B cell (primary cell): ENCODE results near the gene CEP85L. TPM values are rescaled to one million over a fixed set of nuclear protein-coding genes. Genes with fewer than 3 reads are reported as not detected.

Experiments
- ATAC-seq: fragments of 200-7000 bp; cut with Tn5 transposase; one replicate; pipeline ENCODE4 v1.10.0; 2021; ENCODE audit warnings: low read depth, mild to moderate bottlenecking, moderate number of reproducible peaks, moderate library complexity
- CTCF ChIA-PET: fragments of 350-600 bp; sonication (Branson Sonifier 250); formaldehyde crosslinking; loops from one replicate; lab custom pipeline; 2021; ENCODE audit warnings: antibody characterized with exemption, inconsistent platforms; lab: Charles Lee
- POLR2A ChIA-PET: fragments of 350-600 bp; sonication (Branson Sonifier 250); formaldehyde crosslinking; loops from one replicate; lab custom pipeline; 2021; ENCODE audit warnings: antibody characterized with exemption; lab: Charles Lee
- DNase-seq: peaks from one replicate; pipeline ENCODE4 v3.0.0; 2013
- H2AFZ ChIP-seq: 2 replicates; pipeline ENCODE4 v1.6.1; 2012; ENCODE audit warnings: mild to moderate bottlenecking, low read depth, low read length; ENCODE audit not compliant: insufficient read depth, poor library complexity, severe bottlenecking
- H3K27ac ChIP-seq, 2 donors: 1 replicate in 1 of 2; 2 replicates in 1 of 2; pipeline ENCODE4 v1.5.1; 2012 to 2013; ENCODE audit warnings: low read length in 2 of 2, mild to moderate bottlenecking in 2 of 2, moderate library complexity in 1 of 2
- H3K27me3 ChIP-seq, 4 experiments: fragments of 200-600 bp in 1 of 4; sonication (generic) in 1 of 4; replicated peaks in 1 of 4; 1 replicate in 2 of 4; 2 replicates in 2 of 4; pipeline versions ENCODE4 v1.6.1 to v1.7.0; 2013 to 2016; ENCODE audit warnings: low read length in 3 of 4, mild to moderate bottlenecking in 2 of 4, mixed read lengths in 1 of 4, moderate library complexity in 1 of 4; ENCODE audit not compliant: insufficient read depth in 4 of 4, control insufficient read depth in 3 of 4; ENCODE audit errors: control extremely low read depth in 1 of 4
- H3K36me3 ChIP-seq, 2 experiments: replicated peaks in 1 of 2; 1 replicate in 1 of 2; 2 replicates in 1 of 2; pipeline versions ENCODE4 v1.6.1 to v1.7.1; 2013; ENCODE audit warnings: low read length in 1 of 2; ENCODE audit not compliant: insufficient read depth in 2 of 2, control insufficient read depth in 1 of 2; ENCODE audit errors: control extremely low read depth in 1 of 2, extremely low read depth in 1 of 2
- H3K4me1 ChIP-seq, 2 donors: fragments of 200-600 bp in 1 of 2; sonication (generic) in 1 of 2; 1 replicate in 1 of 2; 2 replicates in 1 of 2; pipeline versions ENCODE4 v1.5.1 to v1.6.1; 2013 to 2017; ENCODE audit warnings: low read length in 2 of 2; ENCODE audit not compliant: control insufficient read depth in 2 of 2, insufficient read depth in 2 of 2
- H3K4me2 ChIP-seq: replicated peaks from 2 replicates; pipeline ENCODE3; 2012; ENCODE audit warnings: mild to moderate bottlenecking, low read depth, low read length; ENCODE audit not compliant: poor library complexity, severe bottlenecking
- H3K4me3 ChIP-seq, 5 experiments: fragments of 200-600 bp in 1 of 5; sonication (generic) in 1 of 5; 1 replicate in 3 of 5; 2 replicates in 2 of 5; pipeline versions ENCODE4 v1.5.1 to v1.7.0; 2011 to 2016; ENCODE audit warnings: low read length in 4 of 5, mild to moderate bottlenecking in 4 of 5, low read depth in 2 of 5, control low read depth in 1 of 5, moderate library complexity in 1 of 5; ENCODE audit not compliant: insufficient read depth in 1 of 5; ENCODE audit errors: control extremely low read depth in 1 of 5, extremely low read depth in 1 of 5
- H3K79me2 ChIP-seq: fragments of 200-600 bp; sonication (generic); one replicate; pipeline ENCODE4 v1.6.0; 2016; ENCODE audit warnings: low read length; ENCODE audit not compliant: control insufficient read depth, insufficient read depth
- H3K9ac ChIP-seq: fragments of 200-600 bp; sonication (generic); 2 replicates; pipeline ENCODE4 v1.6.1; 2017; ENCODE audit warnings: mild to moderate bottlenecking, low read length, moderate library complexity
- H3K9me3 ChIP-seq, 3 donors: one replicate each; pipeline versions ENCODE4 v1.6.1 to v1.7.1; 2013; ENCODE audit warnings: low read length in 2 of 3; ENCODE audit not compliant: control insufficient read depth in 2 of 3, insufficient read depth in 1 of 3; ENCODE audit errors: control extremely low read depth in 1 of 3
- H4K20me1 ChIP-seq: 2 replicates; pipeline ENCODE4 v1.6.0; 2012; ENCODE audit warnings: mild to moderate bottlenecking, low read length; ENCODE audit not compliant: insufficient read depth, control insufficient read depth, poor library complexity, severe bottlenecking
- H3K27ac Mint-ChIP-seq: one replicate; pipeline ENCODE4 v1.8.0; 2021; ENCODE audit warnings: mixed read lengths
- H3K27me3 Mint-ChIP-seq: one replicate; pipeline ENCODE4 v1.8.0; 2021; ENCODE audit warnings: mixed read lengths
- H3K4me1 Mint-ChIP-seq: one replicate; pipeline ENCODE4 v1.8.0; 2021; ENCODE audit warnings: mixed read lengths
- H3K4me3 Mint-ChIP-seq: one replicate; pipeline ENCODE4 v1.8.0; 2021; ENCODE audit warnings: mixed read lengths
- H3K9me3 Mint-ChIP-seq: one replicate; pipeline ENCODE4 v1.8.0; 2022; ENCODE audit warnings: mixed read lengths; ENCODE audit not compliant: insufficient read depth
- EZH2 ChIP-seq: IDR thresholded peaks from 2 replicates; pipeline ENCODE4 v1.6.1; 2012; ENCODE audit warnings: borderline replicate concordance, low read depth, mild to moderate bottlenecking, moderate library complexity, low read length; ENCODE audit not compliant: insufficient read depth, poor library complexity, severe bottlenecking
- WGBS: methylation state at CpG from one replicate; pipeline ENCODE4 v1.1.5; 2013; ENCODE audit warnings: missing lambda C conversion rate; ENCODE audit not compliant: insufficient coverage; 5-methylcytosine and 5-hydroxymethylcytosine counted together
- intact Hi-C: fragments of 100-400 bp; cut with micrococcal nuclease; formaldehyde crosslinking; loops from one replicate; pipeline ENCODE4 v1.10.0; 2022
- polyA plus RNA-seq: library from polyadenylated mRNA; depleted of rRNA; stranded (reverse); fragments of >200 nt; gene quantifications from 2 replicates; pipeline ENCODE4 v1.2.3, GENCODE V29; 2012
- total RNA-seq, 2 donors: library from RNA; stranded (reverse); fragments of 120-200 nt in 1 of 2; gene quantifications; 1 replicate in 1 of 2; 2 replicates in 1 of 2; pipeline versions ENCODE4 v1.2.3 to v1.2.4, GENCODE V29; 2013 to 2022
- TF ChIP-seq, protein P1 (sequence below): fragments of 200-600 bp; IDR thresholded peaks from one replicate; pipeline ENCODE4 v1.8.0; 2022; ENCODE audit warnings: antibody characterized with exemption, mild to moderate bottlenecking

Gene CEP85L
- total and polyA plus RNA-seq, 2 donors (not counting 1 experiment from before 2014, with no cell fraction given), result 7.6 to 32.1 TPM

DNA sequence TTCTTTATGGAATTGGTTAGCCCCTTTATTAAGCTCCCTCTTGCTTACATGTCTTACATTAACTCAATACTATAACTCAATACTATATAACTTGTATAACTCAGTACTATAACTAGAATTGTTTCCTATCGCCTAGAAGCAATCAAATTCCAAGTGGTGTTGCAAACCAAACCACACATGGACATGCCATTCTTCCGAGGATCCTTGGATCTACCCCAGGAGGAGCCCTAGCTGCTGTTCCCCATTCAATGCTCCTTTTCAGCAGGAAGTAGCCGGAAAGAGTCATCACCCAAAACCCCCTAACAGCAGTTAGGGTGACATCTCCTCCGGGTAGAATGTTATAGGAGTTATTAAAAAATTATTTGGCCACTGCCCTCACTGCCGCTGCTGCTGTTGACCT is 62.8 kb downstream of the CEP85L start:
- POLR2A ChIA-PET, result no interaction called here
- DNase-seq (no peak), ATAC-seq (no peak)
- no peak overlapping the region for H3K4me2 ChIP-seq
- no peaks in the 10 kb centered on the region for H3K27me3 Mint-ChIP-seq
- H2AFZ ChIP-seq, result no peak overlapping the region
- no peak overlapping the region for H3K9ac ChIP-seq
- CTCF ChIA-PET, result no interaction called here
- H3K4me1 ChIP-seq, result no peaks in the 10 kb centered on the region
- H3K4me1 Mint-ChIP-seq, result peaks cover 5% of the 10 kb centered on the region
- H3K36me3 ChIP-seq, result peaks cover 1 to 5% of the 10 kb centered on the region in 2 experiments
- no peak overlapping the region for H3K27ac ChIP-seq
- intact Hi-C loops, result no loop called here
- no peak overlapping the region for H3K4me3 Mint-ChIP-seq
- no peaks in the 10 kb centered on the region for H3K9me3 ChIP-seq
- H3K27ac Mint-ChIP-seq, result no peak overlapping the region
- no peak overlapping the region for H3K4me3 ChIP-seq
- WGBS, result 100% methylated on average over 1 of the region's 5 CpGs
- H3K27me3 ChIP-seq, result no peaks in the 10 kb centered on the region
- H3K9me3 Mint-ChIP-seq, result no peaks in the 10 kb centered on the region
- H3K79me2 ChIP-seq, result peaks cover 11% of the 10 kb centered on the region
- H4K20me1 ChIP-seq, result no peaks in the 10 kb centered on the region
- TF ChIP-seq EZH2, result no peak
- TF ChIP-seq, protein P1, sequence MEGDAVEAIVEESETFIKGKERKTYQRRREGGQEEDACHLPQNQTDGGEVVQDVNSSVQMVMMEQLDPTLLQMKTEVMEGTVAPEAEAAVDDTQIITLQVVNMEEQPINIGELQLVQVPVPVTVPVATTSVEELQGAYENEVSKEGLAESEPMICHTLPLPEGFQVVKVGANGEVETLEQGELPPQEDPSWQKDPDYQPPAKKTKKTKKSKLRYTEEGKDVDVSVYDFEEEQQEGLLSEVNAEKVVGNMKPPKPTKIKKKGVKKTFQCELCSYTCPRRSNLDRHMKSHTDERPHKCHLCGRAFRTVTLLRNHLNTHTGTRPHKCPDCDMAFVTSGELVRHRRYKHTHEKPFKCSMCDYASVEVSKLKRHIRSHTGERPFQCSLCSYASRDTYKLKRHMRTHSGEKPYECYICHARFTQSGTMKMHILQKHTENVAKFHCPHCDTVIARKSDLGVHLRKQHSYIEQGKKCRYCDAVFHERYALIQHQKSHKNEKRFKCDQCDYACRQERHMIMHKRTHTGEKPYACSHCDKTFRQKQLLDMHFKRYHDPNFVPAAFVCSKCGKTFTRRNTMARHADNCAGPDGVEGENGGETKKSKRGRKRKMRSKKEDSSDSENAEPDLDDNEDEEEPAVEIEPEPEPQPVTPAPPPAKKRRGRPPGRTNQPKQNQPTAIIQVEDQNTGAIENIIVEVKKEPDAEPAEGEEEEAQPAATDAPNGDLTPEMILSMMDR, result no peak

DNA sequence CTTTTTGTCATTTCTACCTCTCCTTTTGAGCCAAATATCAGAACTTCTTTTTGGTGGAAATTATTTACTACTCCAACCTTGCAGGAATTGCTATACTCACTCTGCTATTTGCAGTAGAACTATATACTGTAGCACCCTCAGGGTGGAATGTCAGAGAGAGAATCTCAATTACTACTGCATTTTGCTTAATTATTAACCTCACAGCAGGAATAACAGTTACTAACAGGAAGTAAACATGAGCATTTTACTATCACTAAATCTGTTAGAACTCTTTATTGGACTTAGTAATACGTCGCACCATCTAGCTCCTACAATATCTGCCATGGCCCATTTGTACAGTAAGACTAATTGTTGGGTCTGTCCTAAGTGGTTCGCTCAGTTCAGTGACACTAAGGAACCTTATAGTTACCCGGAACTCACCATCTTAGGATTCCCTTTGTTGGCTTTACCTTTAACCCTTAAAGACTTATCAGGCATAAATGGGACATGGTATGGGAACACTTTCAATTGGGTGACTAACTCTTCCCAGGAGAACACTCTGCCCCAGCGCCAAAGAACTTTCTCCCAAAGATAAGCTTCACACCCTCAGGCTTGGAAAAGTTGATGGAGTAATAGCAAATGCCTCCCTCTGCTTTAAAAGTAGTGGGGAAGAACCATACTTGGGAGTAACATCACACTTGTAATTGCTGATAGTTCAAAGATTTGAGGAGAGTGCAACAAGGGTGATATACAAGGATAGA is 64.5 kb downstream of the CEP85L start:
- H3K9me3 Mint-ChIP-seq, result no peaks in the 10 kb centered on the region
- TF ChIP-seq, protein P1, result no peak
- no peak for TF ChIP-seq EZH2
- no peaks in the 10 kb centered on the region for H3K4me1 ChIP-seq
- H3K27me3 Mint-ChIP-seq, result no peaks in the 10 kb centered on the region
- no peak overlapping the region for H3K4me3 Mint-ChIP-seq
- peaks cover 5% of the 10 kb centered on the region for H3K4me1 Mint-ChIP-seq
- H3K79me2 ChIP-seq, result peaks cover 9% of the 10 kb centered on the region
- no peak overlapping the region for H2AFZ ChIP-seq
- no peaks in the 10 kb centered on the region for H4K20me1 ChIP-seq
- ChIA-PET POLR2A (no interaction called here), CTCF (no interaction called here)
- peaks cover 1 to 8% of the 10 kb centered on the region in 2 experiments for H3K36me3 ChIP-seq
- WGBS, result no CpG with 5 or more reads among the region's 5 CpGs
- intact Hi-C loops, result no loop called here
- DNase-seq, result no peak
- H3K27ac Mint-ChIP-seq, result no peak overlapping the region
- H3K4me3 ChIP-seq, result no peak overlapping the region
- ATAC-seq, result no peak
- no peak overlapping the region for H3K27ac ChIP-seq
- H3K9ac ChIP-seq, result no peak overlapping the region
- H3K4me2 ChIP-seq, result no peak overlapping the region
- H3K27me3 ChIP-seq, result no peaks in the 10 kb centered on the region
- peaks cover 0 to 4% (median 0%) of the 10 kb centered on the region in 3 donors for H3K9me3 ChIP-seq
